NT2/D1 (cell line): Measurements from ENCODE around the gene TLR2.

ENCODE experiments used
- DNase-seq: peaks from one replicate; pipeline ENCODE4 v3.0.0-alpha.2; 2011; ENCODE audit warnings: low read depth, low spot score
- H3K27me3 ChIP-seq: 2 replicates; pipeline ENCODE4 v1.6.0; 2011; ENCODE audit warnings: mild to moderate bottlenecking; ENCODE audit not compliant: insufficient read length, insufficient read depth
- H3K36me3 ChIP-seq: 2 replicates; pipeline ENCODE4 v1.6.1; 2011; ENCODE audit warnings: mild to moderate bottlenecking, low read length, mixed read lengths; ENCODE audit not compliant: insufficient read depth, insufficient read length
- H3K4me1 ChIP-seq: 2 replicates; pipeline ENCODE4 v1.5.1; 2011; ENCODE audit not compliant: insufficient read depth, insufficient read length
- H3K4me3 ChIP-seq: 2 replicates; pipeline ENCODE4 v1.5.1; 2011; ENCODE audit warnings: low read depth; ENCODE audit not compliant: insufficient read length
- H3K9ac ChIP-seq: 2 replicates; pipeline ENCODE4 v1.6.0; 2011; ENCODE audit warnings: low read depth; ENCODE audit not compliant: insufficient read length
- H3K9me3 ChIP-seq: 2 replicates; pipeline ENCODE4 v1.5.1; 2011; ENCODE audit warnings: mild to moderate bottlenecking, low read length; ENCODE audit not compliant: insufficient read depth
- SUZ12 ChIP-seq: IDR thresholded peaks from 2 replicates; pipeline ENCODE4 v1.6.1; 2011; ENCODE audit not compliant: insufficient read length, insufficient read depth; ENCODE audit errors: extremely low read depth
- YY1 ChIP-seq: IDR thresholded peaks from 2 replicates; pipeline ENCODE4 v1.6.1; 2011; ENCODE audit not compliant: insufficient read length, insufficient read depth
- ZNF274 ChIP-seq: IDR thresholded peaks from 2 replicates; pipeline ENCODE4 v1.6.1; 2011; ENCODE audit warnings: mild to moderate bottlenecking, low read depth, low read length

Gene TLR2

GRCh38 chr4:153725831-153726154 lies 41.7 kb downstream of the TLR2 start:
- no peaks in the 10 kb centered on the region for H3K27me3 ChIP-seq
- H3K4me3 ChIP-seq, result no peak overlapping the region
- no peaks in the 10 kb centered on the region for H3K4me1 ChIP-seq
- no peak for DNase-seq
- H3K36me3 ChIP-seq, result no peaks in the 10 kb centered on the region
- H3K9me3 ChIP-seq, result no peaks in the 10 kb centered on the region
- TF ChIP-seq YY1 (no peak), ZNF274 (no peak), SUZ12 (no peak)
- H3K9ac ChIP-seq, result no peak overlapping the region

GRCh38 chr4:153728151-153728550 lies 44.1 kb downstream of the TLR2 start:
- no peak for DNase-seq
- H3K36me3 ChIP-seq, result no peaks in the 10 kb centered on the region
- H3K9me3 ChIP-seq, result no peaks in the 10 kb centered on the region
- H3K9ac ChIP-seq, result no peak overlapping the region
- no peak for TF ChIP-seq SUZ12
- H3K27me3 ChIP-seq, result no peaks in the 10 kb centered on the region
- no peaks in the 10 kb centered on the region for H3K4me1 ChIP-seq
- H3K4me3 ChIP-seq, result no peak overlapping the region

GRCh38 chr4:153728660-153729059 lies 44.6 kb downstream of the TLR2 start:
- Histone ChIP-seq H3K4me1 (no peaks in the 10 kb centered on the region), H3K9me3 (no peaks in the 10 kb centered on the region), H3K4me3 (no peak overlapping the region), H3K36me3 (no peaks in the 10 kb centered on the region), H3K9ac (no peak overlapping the region), H3K27me3 (no peaks in the 10 kb centered on the region)
- DNase-seq, result no peak
- TF ChIP-seq YY1 (no peak), ZNF274 (no peak), SUZ12 (no peak)

- TF ChIP-seq SUZ12 (no peak), ZNF274 (no peak), YY1 (no peak)
- no peak overlapping the region for H3K9ac ChIP-seq
- no peaks in the 10 kb centered on the region for H3K27me3 ChIP-seq
- H3K9me3 ChIP-seq, result no peaks in the 10 kb centered on the region
- no peak overlapping the region for H3K4me3 ChIP-seq
- H3K4me1 ChIP-seq, result no peaks in the 10 kb centered on the region
- no peak for DNase-seq
- no peaks in the 10 kb centered on the region for H3K36me3 ChIP-seq
These were observed 45.8 kb downstream of the TLR2 start for GRCh38 chr4:153729895-153730294.

GRCh38 chr4:153731239-153731638 lies 47.2 kb downstream of the TLR2 start:
- Histone ChIP-seq H3K9me3 (no peaks in the 10 kb centered on the region), H3K27me3 (no peaks in the 10 kb centered on the region), H3K9ac (no peak overlapping the region), H3K4me1 (no peaks in the 10 kb centered on the region), H3K4me3 (no peak overlapping the region), H3K36me3 (no peaks in the 10 kb centered on the region)
- no peak for DNase-seq
- no peak for TF ChIP-seq YY1

- Histone ChIP-seq H3K9me3 (no peaks in the 10 kb centered on the region), H3K36me3 (no peaks in the 10 kb centered on the region), H3K4me3 (no peak overlapping the region), H3K27me3 (no peaks in the 10 kb centered on the region), H3K4me1 (no peaks in the 10 kb centered on the region), H3K9ac (no peak overlapping the region)
- TF ChIP-seq ZNF274 (no peak), SUZ12 (no peak), YY1 (no peak)
- no peak for DNase-seq
These were observed 49.8 kb downstream of the TLR2 start for GRCh38 chr4:153733751-153734448.

- H3K27me3 ChIP-seq, result no peaks in the 10 kb centered on the region
- no peaks in the 10 kb centered on the region for H3K4me1 ChIP-seq
- H3K9ac ChIP-seq, result no peak overlapping the region
- peaks cover 8% of the 10 kb centered on the region; the same call in 1 of the 2 replicates for H3K9me3 ChIP-seq
- H3K36me3 ChIP-seq, result no peaks in the 10 kb centered on the region
- DNase-seq, result no peak
- no peak for TF ChIP-seq ZNF274
- H3K4me3 ChIP-seq, result no peak overlapping the region
These were observed 51.9 kb downstream of the TLR2 start for GRCh38 chr4:153735906-153736461.
